Aorta (tissue), 5 donors: Measurements from ENCODE around the gene ADAP1. TPM values are rescaled to one million over a fixed set of nuclear protein-coding genes. Genes with fewer than 3 reads are reported as not detected.
A peak's percentile ranks its signal among the peaks of the same experiment; 100 is the strongest.

Source experiments
- ATAC-seq: fragments of 200-7000 bp; cut with Tn5 transposase; one replicate; pipeline ENCODE4 v1.9.1; 2022; ENCODE audit warnings: moderate library complexity; ENCODE audit not compliant: low FRiP score
- DNase-seq, 2 donors: peaks; one replicate each; pipeline ENCODE4 v3.0.0-alpha.2; 2020
- H3K27ac ChIP-seq, 2 donors: one replicate each; pipeline ENCODE4 v1.5.1; 2013; ENCODE audit warnings: low read length in 2 of 2, mild to moderate bottlenecking in 2 of 2, moderate library complexity in 2 of 2, control low read depth in 1 of 2, inconsistent platforms in 1 of 2, low read depth in 1 of 2
- H3K27me3 ChIP-seq, 2 donors: one replicate each; pipeline ENCODE4 v1.6.1; 2013; ENCODE audit warnings: control low read depth in 1 of 2, low read length in 1 of 2, mild to moderate bottlenecking in 1 of 2, moderate library complexity in 1 of 2; ENCODE audit not compliant: insufficient read depth in 2 of 2, control insufficient read depth in 1 of 2
- H3K36me3 ChIP-seq, 2 donors: one replicate each; pipeline ENCODE4 v1.6.1; 2013; ENCODE audit warnings: control low read depth in 1 of 2, low read length in 1 of 2, mild to moderate bottlenecking in 1 of 2; ENCODE audit not compliant: insufficient read depth in 2 of 2, control insufficient read depth in 1 of 2
- H3K4me1 ChIP-seq, 2 donors: one replicate each; pipeline ENCODE4 v1.6.1; 2013; ENCODE audit warnings: low read length in 2 of 2, control low read depth in 1 of 2, mild to moderate bottlenecking in 1 of 2, moderate library complexity in 1 of 2; ENCODE audit not compliant: insufficient read depth in 2 of 2, control insufficient read depth in 1 of 2
- H3K4me3 ChIP-seq, 2 donors: one replicate each; pipeline ENCODE4 v1.5.1; 2013; ENCODE audit warnings: low read length in 2 of 2, control low read depth in 1 of 2, mild to moderate bottlenecking in 1 of 2
- H3K9me3 ChIP-seq: one replicate; pipeline ENCODE4 v1.6.1; 2013; ENCODE audit warnings: mild to moderate bottlenecking, low read length; ENCODE audit not compliant: control insufficient read depth
- WGBS, 2 donors: extraction: QIAGEN DNeasy Blood & Tissue Kit; methylation state at CpG; one replicate each; pipeline ENCODE4 v1.1.7; 2013; 5-methylcytosine and 5-hydroxymethylcytosine counted together
- intact Hi-C, 2 donors: fragments of 100-400 bp; cut with DNase I; formaldehyde crosslinking; loops; one replicate each; pipeline versions ENCODE4 v1.14.2 to v1.15.0; 2022
- polyA plus RNA-seq, 2 donors: library from polyadenylated mRNA; stranded (reverse); fragments of 200-250 nt; gene quantifications; one replicate each; pipeline ENCODE4 v1.2.3, GENCODE V29; 2013
- total RNA-seq, 2 donors: library from RNA; stranded (reverse); fragmentation: NEBNext Ultra II Directional; extraction: Animal tissue kit (Norgen Biotek cat#: 25700); gene quantifications; one replicate each; pipeline ENCODE4 v1.2.1, GENCODE V29; 2021
- donor health status: healthy with polysubstance abuse.
- donor health status: Bipolar disorder and iron deficiency.
- donor health status: DM: no; HTN: no; CAD: no.
- donor health status: DM: no; HTN: no; CAD: no.
- donor health status: DM: yes; HTN: yes; CAD: no.

The ADAP1 gene
- total and polyA plus RNA-seq, 4 donors: 4.3 to 16.9 (median 11.4) TPM

DNA sequence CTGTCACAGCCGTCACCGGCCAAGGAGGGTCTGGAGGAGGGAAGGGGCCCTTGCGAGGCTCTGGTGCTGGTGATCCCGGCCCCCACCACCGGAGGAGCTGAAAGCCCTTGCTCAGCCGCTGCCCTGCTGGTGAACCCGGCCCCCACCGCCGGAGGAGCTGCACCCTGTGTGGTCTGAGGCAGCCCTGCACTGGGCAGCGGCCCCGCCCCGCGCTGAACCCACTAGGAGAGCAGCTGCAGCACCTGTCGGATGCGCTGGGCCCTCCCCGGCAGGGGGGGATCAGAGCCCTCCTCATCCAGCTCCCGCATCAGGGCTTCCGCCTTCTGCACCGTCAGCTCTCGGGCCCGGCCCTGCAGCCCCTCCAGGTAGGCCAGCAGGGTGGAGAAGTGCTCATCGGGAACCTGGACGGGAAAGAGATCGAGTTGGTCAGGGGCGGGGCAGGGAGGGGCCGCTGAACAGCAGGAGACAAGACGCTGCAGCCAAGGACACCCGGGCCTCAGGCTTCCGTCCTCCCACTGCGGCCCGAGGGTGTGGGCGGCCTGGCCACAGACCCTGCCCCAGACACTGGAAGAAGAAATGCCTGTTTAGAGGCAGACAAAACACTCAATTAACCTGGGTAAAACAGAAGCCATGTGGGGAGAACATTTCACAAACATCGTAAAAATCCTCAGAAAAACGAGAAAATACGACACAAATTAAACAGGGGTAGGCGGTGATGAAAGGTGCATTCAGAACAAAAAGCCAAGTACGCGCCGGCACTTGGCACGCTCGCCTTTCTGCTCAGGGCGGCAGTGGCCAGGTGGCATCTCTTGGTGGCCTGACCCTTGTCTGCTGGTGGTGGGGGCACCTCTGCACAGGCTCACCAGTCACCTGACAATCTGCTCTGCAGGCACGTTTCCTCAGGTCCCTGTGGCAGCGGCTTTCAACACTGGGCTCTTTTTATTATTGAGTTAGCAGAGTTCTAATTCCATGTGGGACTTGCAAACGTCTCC, 43.2 kb upstream of the ADAP1 start:
- Histone ChIP-seq H3K36me3 (no peaks in the 10 kb centered on the region), H3K27ac (no peak overlapping the region), H3K4me3 (no peak overlapping the region), H3K9me3 (no peaks in the 10 kb centered on the region), H3K27me3 (no peaks in the 10 kb centered on the region), H3K4me1 (no peaks in the 10 kb centered on the region)
- ATAC-seq (no peak), DNase-seq (no peak)
- intact Hi-C loops: loop anchor here in 1 of 2 donors (5.0 kb wide), 1 partner anchor 145 kb away; no protein-coding TSS in a partner anchor
- 78 to 83% methylated on average over 40 to 45 of the region's 45 CpGs for WGBS, 2 donors

DNA sequence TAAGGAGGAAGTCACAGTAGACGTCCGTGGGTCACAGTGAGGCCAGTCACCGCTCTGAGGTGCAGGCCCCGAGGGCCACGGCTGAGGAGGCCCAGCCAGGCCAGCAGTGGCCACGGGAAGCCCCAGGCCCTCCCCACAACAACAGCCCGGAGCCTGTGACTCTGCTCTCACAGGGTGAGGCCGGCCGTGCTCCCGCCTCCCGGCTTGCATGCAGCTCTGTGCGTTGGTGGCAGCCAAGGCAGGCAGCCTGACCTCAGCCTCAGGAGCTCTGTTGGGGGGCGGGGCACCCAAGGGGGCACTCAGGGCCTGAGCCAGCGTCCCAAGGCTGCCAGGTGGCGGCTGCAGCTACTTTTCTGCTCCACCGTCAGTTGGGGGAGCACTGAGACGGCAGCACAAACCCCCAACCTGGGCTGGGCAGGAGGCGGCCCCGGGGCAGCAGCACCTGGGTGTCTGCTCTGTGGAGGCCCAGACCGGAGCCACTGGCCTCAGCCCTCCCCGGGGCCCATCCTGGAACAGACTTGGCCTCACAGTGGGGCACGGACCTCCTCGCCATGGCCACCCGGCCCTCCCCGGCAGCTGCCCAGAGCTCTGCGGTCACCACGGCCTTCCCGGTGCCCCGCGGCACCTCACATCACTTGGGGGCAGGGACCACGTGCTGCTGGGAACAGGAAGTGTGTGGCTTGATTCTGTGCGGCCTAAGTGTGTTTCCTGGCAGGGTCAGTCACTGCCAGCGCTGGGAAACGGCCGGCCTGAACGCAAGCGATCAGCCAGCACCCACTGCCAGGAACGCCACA, 41.8 kb upstream of the ADAP1 start:
- no peaks in the 10 kb centered on the region for H3K4me1 ChIP-seq
- ATAC-seq (no peak), DNase-seq (no peak)
- H3K27me3 ChIP-seq: no peaks in the 10 kb centered on the region
- 85 to 87% methylated on average over 38 of the region's 38 CpGs for WGBS, 2 donors
- H3K4me3 ChIP-seq: no peak overlapping the region
- H3K9me3 ChIP-seq: no peaks in the 10 kb centered on the region
- H3K36me3 ChIP-seq: no peaks in the 10 kb centered on the region
- intact Hi-C loops: loop anchor here in 1 of 2 donors (5.0 kb wide), 1 partner anchor 146 kb away; no protein-coding TSS in a partner anchor
- no peak overlapping the region for H3K27ac ChIP-seq

DNA sequence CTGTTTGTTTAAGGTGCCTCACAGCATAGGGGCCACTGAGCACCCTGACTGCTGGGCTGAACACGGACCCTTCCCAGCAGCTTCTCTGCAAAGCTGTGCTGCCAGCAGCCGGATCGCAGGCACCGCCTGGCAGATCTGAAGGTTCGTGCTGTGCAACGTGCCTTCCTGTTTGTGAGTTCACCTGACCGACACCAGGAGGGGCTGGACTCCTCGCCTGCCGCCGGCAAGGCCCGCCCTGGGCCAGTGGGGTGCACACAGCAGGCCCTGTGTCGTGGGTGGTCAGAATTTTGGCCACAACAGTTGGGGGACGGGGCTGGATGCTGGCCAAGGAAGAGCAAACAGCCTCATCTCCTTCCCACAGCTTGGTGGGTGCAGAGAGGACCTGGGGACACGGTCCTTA, 41.1 kb upstream of the ADAP1 start:
- Histone ChIP-seq H3K27me3 (no peaks in the 10 kb centered on the region), H3K4me1 (no peaks in the 10 kb centered on the region), H3K9me3 (no peaks in the 10 kb centered on the region), H3K27ac (no peak overlapping the region), H3K4me3 (no peak overlapping the region), H3K36me3 (no peaks in the 10 kb centered on the region)
- no peak for ATAC-seq
- 84 to 87% methylated on average over 14 of the region's 14 CpGs for WGBS, 2 donors
- intact Hi-C loops: loop anchor here in 1 of 2 donors (5.0 kb wide), 1 partner anchor 147 kb away; no protein-coding TSS in a partner anchor
- DNase-seq: no peak

DNA sequence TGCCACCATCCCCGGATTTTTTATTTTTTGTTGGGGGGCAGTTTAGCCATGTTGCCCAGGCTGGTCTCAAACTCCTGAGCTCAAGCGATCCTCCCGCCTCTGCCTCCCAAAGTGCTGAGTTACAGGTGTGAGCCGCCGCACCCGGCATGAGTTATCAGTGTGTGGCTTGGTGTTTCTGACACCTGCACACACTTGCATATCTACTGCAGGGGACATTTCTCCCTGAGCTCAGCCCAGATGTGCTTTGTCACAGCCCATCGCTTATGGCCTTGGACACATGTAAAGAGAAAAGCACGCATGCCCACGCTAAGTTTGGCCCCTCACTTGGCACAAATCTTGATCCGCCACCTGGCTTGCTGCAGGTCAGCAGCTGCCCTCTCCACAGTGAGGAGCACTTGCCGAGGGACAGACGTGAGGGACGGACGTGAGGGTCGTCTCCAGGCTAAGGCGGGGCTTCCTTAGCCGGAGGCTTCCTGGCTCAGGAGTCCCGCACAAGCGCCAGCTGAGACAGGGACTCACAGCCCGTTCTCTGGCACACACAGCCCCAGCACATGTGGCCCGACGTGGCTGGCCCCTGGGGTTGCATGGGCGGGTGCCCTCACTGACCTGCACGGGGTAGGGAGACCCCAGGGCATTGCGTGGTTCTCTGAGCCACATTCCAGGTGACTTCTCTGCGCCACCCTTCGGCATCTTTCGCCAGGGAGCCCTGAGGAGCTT, 40.3 kb upstream of the ADAP1 start:
- Histone ChIP-seq H3K4me1 (no peaks in the 10 kb centered on the region), H3K36me3 (no peaks in the 10 kb centered on the region), H3K27ac (no peak overlapping the region), H3K4me3 (no peak overlapping the region), H3K9me3 (no peaks in the 10 kb centered on the region), H3K27me3 (no peaks in the 10 kb centered on the region)
- 78 to 79% methylated on average over 28 of the region's 28 CpGs for WGBS, 2 donors
- intact Hi-C loops: loop anchor here (5.0 kb wide), 1 partner anchor 148 kb away; no protein-coding TSS in a partner anchor
- ATAC-seq (no peak), DNase-seq (no peak)

DNA sequence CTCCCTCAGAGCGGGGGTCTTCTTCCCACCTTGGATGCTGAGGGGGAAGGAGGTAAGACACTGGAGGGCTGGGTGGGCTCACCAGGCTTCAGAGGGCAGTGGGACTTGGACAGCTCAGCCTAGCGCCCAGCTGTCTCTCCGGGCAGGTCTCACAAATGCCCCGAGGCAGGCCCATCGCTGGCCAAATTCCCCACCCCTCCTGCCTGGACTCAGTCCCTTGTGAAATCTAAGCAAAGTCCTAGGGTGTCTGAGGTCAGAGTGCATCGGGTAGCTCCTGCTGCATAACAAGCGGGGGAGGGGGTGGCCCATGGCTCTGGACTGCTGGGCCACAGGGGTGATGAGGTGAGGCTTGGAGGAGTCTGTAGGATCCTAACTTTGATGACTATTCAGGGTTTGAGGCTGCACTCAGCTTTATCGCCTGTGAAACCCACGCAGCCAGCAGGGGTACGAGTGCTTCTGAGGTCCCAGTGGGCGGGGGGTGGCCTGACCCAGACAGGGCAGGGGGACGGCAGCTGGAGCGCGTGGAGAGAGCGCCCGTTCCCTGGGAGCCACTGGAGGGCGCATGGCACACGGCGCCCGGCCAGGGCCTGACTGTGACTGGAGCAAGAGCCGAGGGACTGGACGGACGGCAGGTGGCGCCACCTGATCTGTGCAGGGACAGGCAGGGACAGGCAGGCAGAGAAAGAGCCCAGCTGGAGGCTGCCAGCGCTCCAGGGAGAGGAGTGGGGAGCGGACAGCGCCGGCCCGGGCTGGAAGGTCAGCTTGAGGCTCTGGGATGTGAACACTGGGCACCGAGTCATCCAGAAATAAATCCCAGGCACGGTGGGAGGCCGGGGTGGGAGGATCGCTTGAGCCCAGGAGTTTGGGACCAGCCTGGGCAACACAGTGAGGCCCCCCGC, 38.5 kb upstream of the ADAP1 start:
- Histone ChIP-seq H3K9me3 (no peaks in the 10 kb centered on the region), H3K36me3 (no peaks in the 10 kb centered on the region), H3K4me1 (no peaks in the 10 kb centered on the region), H3K27me3 (no peaks in the 10 kb centered on the region), H3K4me3 (no peak overlapping the region), H3K27ac (no peak overlapping the region)
- DNase-seq: peak; percentile 99 to 100
- ATAC-seq: peak; percentile 96
- intact Hi-C loops: loop anchor here (1.0 to 5.0 kb wide), 2 partner anchors 72 to 149 kb away; no protein-coding TSS in a partner anchor
- 19% methylated on average over 34 of the region's 34 CpGs for WGBS, 2 donors

DNA sequence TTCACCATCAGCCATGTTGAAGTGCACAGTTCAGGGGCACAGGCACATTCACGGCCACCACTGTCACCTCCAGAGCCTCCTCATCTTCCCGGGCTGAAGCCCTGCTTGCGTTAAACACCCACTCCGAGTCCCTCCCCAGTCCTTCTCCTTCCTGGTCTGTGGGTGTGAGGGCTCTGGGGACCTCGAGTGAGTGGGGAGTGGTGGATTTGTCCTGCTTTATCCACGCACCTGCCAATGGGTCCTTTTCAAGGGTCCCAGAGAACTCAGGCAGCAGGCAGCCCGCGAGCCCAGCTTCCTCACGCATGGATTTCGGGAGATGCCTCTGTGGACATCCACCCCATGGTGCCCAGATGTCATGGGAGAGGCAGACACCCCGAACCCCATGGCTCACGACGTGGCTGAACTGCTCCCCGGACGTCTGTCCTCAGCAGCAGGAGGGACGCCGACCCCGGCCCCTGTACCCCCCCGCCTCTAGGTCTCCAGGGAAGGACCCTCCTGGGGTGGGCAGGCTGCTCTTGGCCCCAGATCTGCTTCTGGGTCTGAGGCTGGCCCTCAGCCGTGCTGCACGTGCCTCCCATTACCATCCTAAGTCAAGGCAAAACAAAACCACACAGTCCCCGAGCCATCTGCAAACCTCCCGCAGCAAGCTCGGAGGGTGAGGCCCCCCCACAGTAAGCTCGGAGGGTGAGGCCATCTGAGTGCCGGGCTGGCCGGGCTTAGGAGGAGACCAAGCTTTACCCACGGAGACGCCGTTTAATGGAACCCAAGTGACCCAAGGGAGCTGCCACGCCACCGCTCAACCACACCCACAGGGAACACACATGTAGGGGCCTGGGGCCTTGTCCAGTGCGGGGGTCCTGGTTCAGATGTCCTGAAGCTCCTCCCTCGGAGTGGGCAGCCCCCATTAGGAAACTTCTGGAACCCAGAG, 37.5 kb upstream of the ADAP1 start:
- DNase-seq (no peak), ATAC-seq (no peak)
- Histone ChIP-seq H3K27ac (no peak overlapping the region), H3K4me1 (no peaks in the 10 kb centered on the region), H3K9me3 (no peaks in the 10 kb centered on the region), H3K36me3 (no peaks in the 10 kb centered on the region), H3K27me3 (no peaks in the 10 kb centered on the region), H3K4me3 (no peak overlapping the region)
- intact Hi-C loops: loop anchor here in 1 of 2 donors (5.0 kb wide), 1 partner anchor 150 kb away; no protein-coding TSS in a partner anchor
- WGBS, 2 donors: 48 to 56% methylated on average over 34 of the region's 34 CpGs
